COLO668 (cell line): ENCODE data around the gene TTLL9.
"Not testable (repeated sequence)": the region's sequence is repeated elsewhere in the genome, so short reads cannot be mapped to it uniquely, and the experiment has no call there.

ENCODE experiments used
- DNase-seq: peaks from one replicate; lab custom pipeline; 2025; ENCODE audit not compliant: unreplicated experiment; lab: John Stamatoyannopoulos, UW

Gene TTLL9

GRCh38 chr20:31869942-31870725, at the start of gene TTLL9, which contains the start of gene DUSP15:
Gene TTLL9, plus strand, starts transcription at chr20:31870634. Its CDS starts 493 bp downstream, at chr20:31871127.
Gene DUSP15, minus strand, starts transcription at chr20:31870527. Its CDS starts 190 bp downstream, at chr20:31870337.
- DNase-seq = peak; percentile 31

GRCh38 chr20:31821427-31821826, 49.0 kb upstream of the TTLL9 start:
- no peak for DNase-seq

- peak; percentile 76 for DNase-seq
Observed at GRCh38 chr20:31822421-31823330, 47.8 kb upstream of the TTLL9 start.

GRCh38 chr20:31823360-31824124, 46.9 kb upstream of the TTLL9 start:
- DNase-seq = no peak

- DNase-seq = no peak
Observed at GRCh38 chr20:31824125-31824485, 46.3 kb upstream of the TTLL9 start.

GRCh38 chr20:31824554-31825313, 45.7 kb upstream of the TTLL9 start:
- no peak for DNase-seq

- no peak for DNase-seq
Observed at GRCh38 chr20:31826074-31826473, 44.4 kb upstream of the TTLL9 start.

- no peak for DNase-seq
Observed at GRCh38 chr20:31827059-31827458, 43.4 kb upstream of the TTLL9 start.

GRCh38 chr20:31828016-31828415, 42.4 kb upstream of the TTLL9 start:
- not testable (repeated sequence) for DNase-seq

- DNase-seq = no peak
Observed at GRCh38 chr20:31829731-31830130, 40.7 kb upstream of the TTLL9 start.

- no peak for DNase-seq
Observed at GRCh38 chr20:31830406-31830981, 39.9 kb upstream of the TTLL9 start.

GRCh38 chr20:31831211-31831610, 39.2 kb upstream of the TTLL9 start:
- no peak for DNase-seq

- no peak for DNase-seq
Observed at GRCh38 chr20:31831771-31832306, 38.6 kb upstream of the TTLL9 start.

- DNase-seq = peak; percentile 64
Observed at GRCh38 chr20:31833130-31833930, 37.1 kb upstream of the TTLL9 start.

GRCh38 chr20:31833931-31834521, 36.4 kb upstream of the TTLL9 start:
- no peak for DNase-seq

- DNase-seq = peak; percentile 65
Observed at GRCh38 chr20:31835554-31835953, 34.9 kb upstream of the TTLL9 start.

- DNase-seq = peak; percentile 92
Observed at GRCh38 chr20:31835977-31836852, 34.2 kb upstream of the TTLL9 start.
